Stimulated activated CD4-positive, alpha-beta T cell treated with anti-CD3 and anti-CD28 coated beads, TNF-alpha, amount 100 ng/mL, for 1 hour (primary cell): ENCODE data around the gene FA2H.
"Not testable (repeated sequence)": the region's sequence is repeated elsewhere in the genome, so short reads cannot be mapped to it uniquely, and the experiment has no call there.

Experiments
- DNase-seq, 3 donors: peaks; one replicate each; pipeline ENCODE4 v3.0.0-alpha.2; 2020; ENCODE audit warnings: low read depth in 3 of 3, low spot score in 1 of 3

The FA2H gene

DNA sequence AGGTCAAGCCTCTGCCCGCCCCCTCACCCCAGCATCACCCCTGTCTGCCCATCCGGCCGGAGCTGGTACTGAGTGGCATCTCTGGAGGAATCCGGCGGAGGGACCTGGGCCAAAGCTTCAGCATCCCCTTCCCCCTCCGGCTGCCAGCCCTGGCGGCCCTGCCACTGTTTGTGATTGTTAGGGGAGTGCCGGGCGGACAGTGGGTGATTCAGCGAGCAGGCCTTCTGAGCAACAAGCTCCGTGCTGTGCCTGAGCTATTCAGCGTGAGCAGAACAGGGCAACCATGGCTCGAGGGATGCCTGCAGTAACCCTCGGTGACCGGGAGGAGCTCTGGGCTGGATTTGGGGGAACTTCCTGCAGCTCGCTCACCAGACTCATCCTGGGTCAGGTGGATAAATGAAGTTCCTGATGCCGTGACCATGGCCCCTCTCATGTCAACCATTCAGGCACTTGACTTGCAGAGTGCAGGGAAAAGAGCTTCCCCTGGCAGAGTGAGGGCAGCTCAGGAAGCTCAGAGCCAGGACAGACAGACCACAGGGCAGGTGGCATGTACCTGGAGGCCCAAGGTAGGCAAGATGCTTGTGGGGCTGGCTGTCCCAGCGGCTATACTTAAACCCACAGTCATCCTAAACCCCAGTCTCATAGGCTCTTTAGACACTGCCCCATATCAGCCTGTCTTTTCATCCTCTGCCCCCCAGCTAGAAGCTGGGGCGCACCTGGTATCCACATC, 49.6 kb downstream of the FA2H start:
- DNase-seq, result no peak

DNA sequence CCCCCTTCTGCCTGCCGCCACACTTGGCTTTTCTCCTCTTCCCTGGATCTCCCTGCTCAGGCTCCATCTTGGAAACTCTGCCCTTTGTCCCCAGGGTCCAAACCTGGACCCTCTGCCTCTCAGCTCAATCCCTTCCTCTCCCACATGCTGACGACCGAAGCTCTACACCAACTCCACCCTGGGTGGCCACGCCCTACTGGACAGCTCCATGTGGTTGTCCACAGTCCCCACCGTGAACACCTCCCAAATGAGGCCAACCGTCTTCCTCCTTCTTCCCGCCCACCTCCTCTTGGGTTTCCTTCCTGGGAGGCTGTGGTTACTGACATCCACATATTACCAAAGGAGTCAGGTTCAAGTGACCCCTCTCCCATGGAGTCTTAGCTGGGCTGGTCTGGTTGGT, 51.4 kb downstream of the FA2H start:
- DNase-seq, result no peak

DNA sequence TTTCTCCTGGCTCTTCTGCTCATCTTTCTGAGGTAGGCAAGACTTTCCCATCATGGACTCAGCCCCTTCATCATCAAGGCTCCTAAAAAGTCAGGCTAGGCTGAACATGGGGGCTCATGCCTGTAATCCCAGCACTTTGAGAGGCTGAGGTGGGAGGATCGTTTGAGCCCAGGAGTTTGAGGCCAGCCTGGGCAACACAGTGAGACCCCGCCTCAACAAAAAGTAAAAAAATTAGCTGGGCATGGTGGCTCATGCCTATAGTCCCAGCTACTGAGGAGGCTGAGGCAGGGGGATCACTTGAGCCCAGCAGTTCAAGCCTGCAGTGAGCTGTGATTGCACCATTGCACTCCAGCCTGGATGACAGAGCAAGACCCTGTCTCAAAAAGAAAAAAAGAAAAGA, 52.5 kb downstream of the FA2H start:
- DNase-seq, result not testable (repeated sequence)

DNA sequence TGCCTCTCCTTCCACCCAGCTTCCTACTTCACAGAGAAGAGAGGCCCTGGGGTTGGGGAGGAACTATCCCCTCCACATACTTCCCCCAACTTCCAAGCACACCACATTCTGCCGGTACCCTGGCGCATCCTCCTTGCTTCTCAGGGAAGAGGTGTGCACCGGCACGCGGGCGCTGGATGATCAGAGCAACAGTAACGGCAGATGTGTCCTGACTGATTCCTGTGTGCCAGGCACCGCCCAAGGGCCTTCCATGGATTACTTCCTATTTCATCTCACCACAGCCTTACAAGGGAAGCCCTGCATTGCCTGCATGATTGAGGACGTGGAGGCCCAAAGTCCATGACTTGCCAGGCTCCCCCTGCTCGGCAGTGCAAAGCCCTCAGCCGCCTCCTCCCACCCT, 52.9 kb downstream of the FA2H start:
- no peak for DNase-seq

DNA sequence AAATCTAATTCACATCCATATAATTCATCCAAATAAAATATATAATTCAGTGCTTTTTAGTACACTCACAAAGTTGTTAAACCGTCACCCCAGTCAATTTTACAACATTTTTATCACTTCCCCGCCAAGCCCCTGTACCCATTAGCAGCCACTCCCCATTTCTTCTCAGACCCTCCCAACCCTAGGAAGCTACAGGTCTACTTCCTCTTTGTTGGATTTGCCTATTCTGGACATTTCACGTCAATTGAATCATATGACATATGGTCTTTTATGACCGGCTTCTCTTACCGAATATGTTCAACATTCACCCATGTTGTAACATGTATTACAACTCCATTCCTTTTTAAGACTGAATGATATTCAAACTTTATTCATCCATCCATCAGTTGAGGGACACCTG, 54.0 kb downstream of the FA2H start:
- DNase-seq, result no peak

DNA sequence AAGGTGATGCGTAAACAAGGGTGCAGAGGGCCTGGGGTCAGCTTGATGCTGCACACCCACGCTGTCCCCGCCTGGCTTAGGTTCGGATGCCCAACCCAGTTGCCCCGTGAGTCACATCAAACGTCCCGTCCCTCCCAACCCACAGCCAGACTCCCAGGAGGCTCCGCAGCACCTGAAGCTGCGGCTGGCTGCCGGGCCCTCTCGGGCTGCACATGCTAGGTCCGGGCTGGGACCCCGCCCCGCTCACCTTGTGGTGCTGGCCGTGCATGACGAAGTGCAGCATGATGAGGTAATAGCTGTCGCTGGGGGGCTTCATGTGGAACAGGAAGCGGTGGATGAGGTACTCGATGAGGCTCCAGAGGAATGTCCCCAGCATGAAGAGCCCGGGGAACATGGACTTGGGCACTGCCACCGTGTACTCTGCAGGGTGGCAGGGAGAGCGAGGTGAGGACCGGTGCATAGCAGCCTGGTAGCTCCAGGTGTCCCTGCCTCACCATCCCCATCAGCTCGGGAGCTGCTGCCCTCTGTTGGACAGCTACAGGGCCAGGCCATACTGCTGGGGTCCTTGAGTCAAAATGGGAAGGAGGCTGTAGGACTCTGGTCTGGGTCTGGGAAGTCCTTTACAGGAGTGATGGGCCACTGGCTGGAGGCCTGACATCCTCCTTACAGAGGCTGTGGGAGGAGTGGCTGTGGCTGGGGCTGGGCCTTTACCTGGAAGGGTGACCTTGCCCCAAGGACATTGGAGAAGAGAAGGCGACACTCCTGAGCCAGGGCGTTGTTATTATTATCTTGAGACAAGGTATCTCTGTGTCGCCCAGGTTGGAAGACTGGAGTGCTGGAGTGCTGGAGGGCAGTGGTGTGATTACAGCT, 55.6 kb downstream of the FA2H start:
- DNase-seq, result no peak

DNA sequence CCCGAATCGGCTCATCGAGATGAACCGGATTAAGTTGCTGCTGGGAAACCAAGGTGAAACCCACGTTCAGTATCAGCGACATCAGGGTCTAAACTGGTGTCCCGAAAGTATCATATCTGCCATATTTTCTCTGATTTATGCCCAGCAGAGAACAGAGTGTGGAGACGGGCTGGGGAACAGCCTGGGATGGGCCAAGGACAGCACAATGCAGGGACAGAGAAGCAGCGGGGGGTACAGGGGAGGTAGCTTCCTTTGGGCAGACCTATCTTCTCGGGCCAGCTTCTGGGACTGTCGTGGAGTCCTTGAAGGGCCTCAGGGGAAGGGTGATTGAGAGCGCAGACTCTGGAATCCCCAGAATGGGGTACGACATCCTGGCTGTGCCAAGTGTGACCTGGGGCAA, 56.5 kb downstream of the FA2H start:
- DNase-seq, result no peak

DNA sequence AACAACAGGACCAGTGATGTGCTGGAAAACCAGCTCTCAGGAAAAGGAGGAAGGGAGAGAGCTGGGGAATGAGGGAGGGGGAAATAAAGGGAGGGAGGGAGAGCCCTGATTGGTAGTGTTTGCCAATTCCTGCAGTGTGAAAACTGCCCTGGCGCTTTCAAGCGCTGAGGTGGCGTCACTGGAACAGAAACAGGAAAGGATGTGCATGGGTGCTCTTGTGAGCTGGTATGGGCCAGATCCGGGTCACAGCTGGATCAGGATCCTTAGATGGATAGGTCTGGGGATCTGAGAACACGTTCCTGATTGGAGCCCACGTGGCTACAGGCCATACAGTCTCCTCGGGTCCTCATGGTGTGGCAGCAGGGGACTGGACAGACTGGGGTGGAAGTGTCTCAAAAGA, 57.3 kb downstream of the FA2H start:
- no peak for DNase-seq

DNA sequence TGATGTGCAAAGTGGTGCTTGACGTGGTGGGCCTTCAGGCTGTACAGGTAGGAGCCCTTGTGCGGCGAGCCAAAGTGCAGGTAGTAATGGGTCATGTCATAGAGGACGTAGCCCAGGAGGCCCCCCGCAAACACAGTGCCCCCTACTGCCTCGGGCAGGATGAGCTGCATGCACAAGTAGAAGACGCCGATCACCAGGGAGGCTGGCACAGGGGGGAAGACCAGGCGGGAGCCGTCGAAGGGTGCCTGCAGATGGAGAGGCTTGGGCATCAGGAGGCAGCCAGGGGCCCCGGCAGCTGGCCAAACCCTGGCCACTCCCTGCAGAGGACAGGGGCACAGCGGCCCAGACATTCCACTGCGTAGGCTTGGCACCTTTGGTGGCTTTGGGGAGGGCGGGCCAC, 58.3 kb downstream of the FA2H start:
- DNase-seq, result no peak

DNA sequence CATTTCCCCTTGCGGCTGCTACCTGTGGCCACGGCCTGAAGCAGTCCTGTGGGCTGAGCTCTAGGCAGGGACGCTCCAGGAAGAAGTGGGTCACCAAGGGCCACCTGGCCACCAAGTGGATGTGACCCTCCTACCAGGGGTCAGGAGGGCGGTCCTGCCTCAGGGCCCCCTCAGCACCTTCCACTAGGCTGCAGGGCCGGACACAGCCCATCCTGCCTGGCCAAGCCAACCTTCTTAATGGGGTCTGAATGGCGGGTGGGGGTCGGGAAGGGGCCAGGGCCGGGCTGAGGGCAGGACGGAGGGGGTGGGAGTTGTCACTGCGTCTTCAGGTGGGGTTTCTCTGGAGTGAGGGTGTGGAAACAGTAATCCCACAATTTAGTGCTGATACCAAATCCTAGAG, 60.7 kb downstream of the FA2H start:
- no peak for DNase-seq

DNA sequence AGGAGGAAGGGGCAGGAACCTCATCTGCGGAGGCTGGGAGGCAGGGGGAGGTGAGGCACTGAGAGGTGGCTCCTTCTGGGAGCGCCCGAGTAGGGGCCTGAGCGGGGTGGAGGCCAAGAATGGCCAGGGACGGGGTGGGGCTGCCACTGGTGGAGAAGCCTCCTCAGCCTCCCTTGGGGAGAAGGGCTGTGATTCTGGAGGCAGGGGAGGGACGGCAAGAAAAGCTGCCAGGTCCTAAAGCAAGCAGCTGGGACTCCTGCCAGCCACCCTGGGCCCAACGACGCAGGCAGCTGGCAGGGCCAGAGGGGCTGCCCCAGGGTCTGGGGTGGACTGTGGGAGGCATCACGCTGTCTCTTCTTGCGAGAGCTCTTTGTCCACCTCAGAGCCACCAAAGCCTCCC, 61.3 kb downstream of the FA2H start:
- no peak for DNase-seq

DNA sequence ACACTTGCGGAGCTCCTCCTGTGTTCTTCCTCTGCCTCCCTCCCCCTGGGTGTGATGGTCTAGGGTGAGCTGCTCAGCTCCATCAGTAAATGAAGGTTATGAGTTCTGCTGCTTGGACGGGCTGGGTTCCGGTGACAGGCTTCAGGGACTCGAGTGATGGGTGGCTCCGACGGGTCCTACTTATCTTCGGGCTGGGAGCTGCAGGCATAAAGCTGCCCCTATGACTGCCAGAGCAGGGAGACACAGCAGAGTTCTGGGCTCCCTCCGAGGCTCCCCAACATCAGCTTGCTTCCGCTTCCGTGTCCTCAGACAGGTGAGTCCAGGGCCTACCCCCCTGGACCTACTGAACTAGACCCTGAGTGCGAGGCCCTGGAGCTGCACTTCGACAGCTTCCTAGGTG, 62.7 kb downstream of the FA2H start:
- no peak for DNase-seq

DNA sequence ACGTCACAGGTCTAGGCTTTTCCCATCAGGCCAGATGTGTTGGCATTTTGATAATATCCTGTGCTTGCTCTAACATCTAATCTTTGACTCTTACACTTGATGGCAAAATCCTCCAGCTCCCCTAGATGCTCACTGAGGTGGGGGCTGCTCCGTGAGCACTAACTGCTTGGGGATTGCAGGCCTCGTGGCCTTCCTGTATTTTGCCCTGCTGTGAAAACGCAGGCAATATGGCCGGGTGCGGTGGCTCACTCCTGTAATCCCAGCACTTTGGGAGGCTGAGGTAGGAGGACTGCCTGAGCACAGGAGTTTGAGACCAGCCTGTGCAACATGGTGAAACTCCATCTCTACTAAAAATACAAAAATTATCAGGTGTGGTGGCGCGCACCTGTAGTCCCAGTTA, 64.2 kb downstream of the FA2H start:
- DNase-seq, result no peak

DNA sequence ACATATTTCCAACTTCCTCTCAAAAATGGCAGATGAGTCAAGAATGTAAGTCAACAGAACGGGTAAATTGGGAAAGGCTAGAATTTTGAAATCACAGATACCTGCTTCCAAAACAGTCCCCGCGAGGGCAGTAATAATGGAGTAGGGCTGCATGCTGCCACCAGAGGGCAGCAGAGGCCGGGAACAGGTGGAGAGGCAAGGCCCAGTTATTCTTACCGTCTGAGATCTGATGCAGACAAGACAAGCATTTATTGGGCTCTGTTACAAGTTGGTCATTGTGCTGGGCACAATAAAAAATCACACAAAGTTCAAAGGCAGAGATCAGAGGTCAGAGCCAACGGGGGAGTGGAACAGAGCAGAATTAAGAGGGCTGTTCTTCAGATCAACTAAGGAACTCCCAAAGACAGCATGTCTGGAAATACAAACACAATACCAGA, 65.2 kb downstream of the FA2H start:
- peak; percentile 52 to 78 (median 72) for DNase-seq

DNA sequence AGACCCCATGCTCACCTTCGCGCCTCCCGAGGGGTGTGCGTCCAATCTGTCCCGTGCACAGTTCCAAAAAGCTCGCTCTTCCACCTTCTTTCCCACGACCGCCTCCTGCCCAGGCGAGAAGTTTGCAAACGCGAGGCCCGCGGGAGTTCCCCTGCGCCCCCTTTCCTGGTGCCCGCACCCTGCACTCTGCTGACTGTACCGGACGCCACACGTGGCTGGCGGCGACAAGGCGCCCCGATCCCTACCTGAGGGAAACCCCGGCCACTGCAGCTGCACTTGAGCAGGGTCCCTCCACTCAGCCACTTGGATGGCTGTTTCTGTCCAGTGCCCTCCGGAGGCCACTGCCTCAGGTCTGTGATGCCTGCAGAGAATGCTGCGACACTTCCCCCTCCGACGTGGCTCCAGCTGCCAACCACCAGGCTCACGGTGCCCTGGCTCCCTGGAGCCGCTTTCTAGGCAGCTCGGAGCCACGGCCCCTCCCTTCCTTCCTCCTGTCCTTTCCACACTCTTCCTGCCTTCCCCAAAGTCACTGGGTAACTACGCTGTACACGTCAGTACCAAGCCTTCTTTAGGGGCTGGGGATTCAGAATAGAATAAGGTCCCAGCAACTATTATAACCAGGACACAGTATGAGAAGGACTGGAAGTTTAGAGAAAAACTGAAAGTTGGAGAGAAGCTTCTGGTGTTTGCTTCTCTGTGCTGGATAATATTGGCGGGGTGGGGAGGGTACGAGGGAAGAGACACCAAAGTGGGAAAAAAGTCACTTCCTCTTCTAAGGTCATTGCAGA, 74.0 kb downstream of the FA2H start, which contains the start of gene MLKL:
MLKL (minus strand) TSS at position 425 of the 788 bp plus-strand sequence. CDS start 5,105 bp downstream, outside the sequence.
- DNase-seq, result peak; percentile 22 to 37 (median 33)

DNA sequence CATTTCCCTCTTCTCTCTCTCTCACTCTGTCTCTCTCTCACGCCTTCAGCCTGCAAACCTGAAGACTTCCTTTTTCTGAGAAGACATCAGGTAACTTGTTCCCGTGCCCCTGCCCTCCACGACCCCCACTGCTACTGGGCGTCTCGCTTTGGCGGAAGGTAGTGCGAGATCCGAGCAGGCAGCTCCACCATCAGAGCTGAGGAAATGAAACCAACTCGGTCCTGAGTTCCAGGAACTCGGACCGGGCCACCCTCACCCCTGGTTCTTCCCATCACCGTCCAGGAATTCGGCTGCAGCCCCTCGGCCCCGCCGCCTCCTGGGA, 74.5 kb downstream of the FA2H start:
- peak in 1 of 3 donors; percentile 12 for DNase-seq

DNA sequence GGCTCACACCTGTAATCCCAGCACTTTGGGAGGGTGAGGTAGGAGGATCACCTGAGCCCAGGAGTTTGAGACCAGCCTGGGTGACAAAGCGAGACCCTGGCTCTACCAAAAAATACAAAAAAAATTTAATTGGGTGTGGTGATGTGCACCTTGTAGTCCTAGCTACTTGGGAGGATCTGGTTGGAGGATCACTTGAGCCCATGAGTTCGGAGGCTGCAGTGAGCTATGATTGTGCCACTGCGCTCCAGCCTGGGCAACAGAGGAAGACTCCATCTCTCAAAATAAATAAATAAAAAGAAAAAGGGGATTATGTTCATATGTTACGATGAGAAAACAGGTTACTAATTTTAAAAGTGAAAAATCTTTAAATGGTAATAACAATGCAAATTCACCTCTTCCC, 75.0 kb downstream of the FA2H start:
- no peak for DNase-seq

DNA sequence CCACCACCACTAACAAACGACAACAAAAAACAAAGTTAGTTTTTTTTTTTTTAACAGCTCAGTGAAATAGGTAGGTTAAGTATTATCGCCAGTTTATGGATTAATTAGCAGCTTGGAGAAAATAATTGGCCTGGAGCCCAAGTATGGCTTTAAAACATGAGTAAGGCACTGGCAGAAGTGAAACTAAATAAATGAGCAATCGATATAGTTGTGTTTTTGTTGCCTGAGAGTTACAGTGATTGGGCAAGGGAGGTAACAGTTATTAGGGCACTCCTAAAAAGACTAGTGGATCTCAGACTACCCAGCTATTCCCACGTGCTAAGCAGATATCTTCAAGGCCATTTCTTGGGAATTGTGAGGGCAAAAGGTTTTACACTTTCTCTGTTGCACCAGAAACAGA, 76.4 kb downstream of the FA2H start:
- DNase-seq, result no peak

DNA sequence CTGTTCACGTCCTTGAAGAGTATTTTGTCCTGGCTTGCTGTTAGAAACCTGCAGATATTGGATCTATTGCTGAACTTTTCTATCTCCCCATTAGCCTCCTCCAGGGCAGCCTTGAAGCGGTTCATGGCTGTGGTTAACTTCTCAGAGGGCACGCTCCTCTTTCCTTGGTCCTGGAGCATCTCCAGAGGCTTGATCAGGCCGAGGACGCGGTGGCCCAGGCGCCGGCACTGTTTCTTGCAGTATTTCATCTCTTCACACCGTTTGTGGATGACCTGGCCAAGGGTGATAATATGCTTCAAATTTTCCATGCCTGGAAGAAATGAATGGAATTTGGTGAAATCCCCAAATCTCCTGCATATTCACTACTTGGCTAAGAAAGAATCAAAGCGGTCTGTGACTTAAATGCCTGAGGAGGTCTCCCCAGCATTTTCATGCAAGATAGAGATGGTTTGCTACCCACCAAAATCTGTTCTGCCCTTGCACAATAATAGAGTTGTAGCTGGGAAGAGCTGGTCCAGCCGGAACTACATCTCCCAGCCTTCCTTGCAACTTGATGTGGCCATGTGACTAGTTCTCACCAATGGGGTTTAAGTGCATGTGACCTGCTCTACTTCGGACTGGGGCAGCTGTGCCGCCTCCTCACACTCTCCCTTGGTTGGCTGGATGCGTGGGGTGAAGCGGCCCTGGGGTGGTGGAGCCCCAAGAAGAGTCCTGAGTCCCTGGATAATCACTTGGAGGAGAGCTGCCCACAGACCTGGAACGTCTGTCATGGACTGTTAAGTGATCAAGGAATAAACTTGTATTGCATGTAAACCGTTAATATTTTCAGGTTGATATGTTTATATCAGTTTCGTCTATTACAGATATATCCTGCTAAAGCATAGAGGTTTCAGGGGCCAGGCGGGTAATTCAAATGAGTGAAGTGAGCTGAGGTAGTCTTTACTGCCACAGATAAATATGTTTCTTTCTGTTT, 78.9 kb downstream of the FA2H start:
- peak in 2 of 3 donors; percentile 10 for DNase-seq

DNA sequence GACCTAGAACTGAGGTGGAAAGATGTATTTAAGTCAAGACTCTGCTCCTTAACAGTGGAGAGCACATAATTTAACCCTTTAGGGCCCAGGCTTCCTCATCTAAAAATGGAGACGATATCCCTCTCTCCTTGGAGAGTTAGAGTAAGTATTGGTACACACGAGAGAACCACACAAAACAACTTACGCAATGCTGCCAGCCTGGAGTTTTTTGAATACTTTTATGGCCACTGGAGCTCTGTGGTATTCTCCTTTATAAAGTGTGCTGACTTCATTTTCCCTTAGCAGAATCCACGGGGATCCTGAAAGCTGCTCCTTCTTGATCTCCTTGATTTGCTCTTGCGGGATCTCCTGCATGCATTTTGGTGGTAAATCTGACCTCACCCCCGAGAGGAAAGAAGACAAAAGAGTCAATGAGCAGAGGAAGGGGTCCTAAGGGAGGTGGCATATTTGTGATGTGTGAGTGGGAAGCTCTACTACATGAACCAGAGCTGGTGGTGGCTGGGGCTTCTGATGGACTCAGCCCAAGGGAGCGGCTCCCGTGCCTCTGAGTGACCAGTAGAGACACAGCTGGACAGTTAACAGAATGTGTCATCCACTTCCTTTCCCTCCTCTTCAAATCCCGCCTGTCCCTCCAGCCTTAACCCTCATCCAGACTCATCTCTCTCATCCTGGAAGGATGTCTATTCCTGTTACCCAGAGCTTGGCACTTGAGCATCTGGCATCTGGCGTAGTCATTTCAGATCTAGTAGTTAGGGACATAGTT, 83.3 kb downstream of the FA2H start:
- no peak for DNase-seq
